ENCODE data around the gene DIS3L.
"Not testable (repeated sequence)": the region's sequence is repeated elsewhere in the genome, so short reads cannot be mapped to it uniquely, and the experiment has no call there.

Gene DIS3L

GRCh38 chr15:66293419-66294156 is at the start of gene DIS3L:
Gene DIS3L (plus strand): TSS chr15:66293568. CDS start chr15:66293597, 29 bp downstream.
- DNase-seq (ENCODE audit: low read depth in 2 of 3, low spot score in 1 of 3) = peak; percentile 31 to 46 (median 32)

- DNase-seq (ENCODE audit: low read depth in 2 of 3, low spot score in 1 of 3) = not testable (repeated sequence)
These were observed 47.5 kb upstream of the DIS3L start for GRCh38 chr15:66245832-66246231.

- DNase-seq (ENCODE audit: low read depth in 2 of 3, low spot score in 1 of 3) = no peak
These were observed 46.4 kb upstream of the DIS3L start for GRCh38 chr15:66246937-66247336.

GRCh38 chr15:66249605-66250174 is 43.7 kb upstream of the DIS3L start:
- no peak for DNase-seq (ENCODE audit: low read depth in 2 of 3, low spot score in 1 of 3)

GRCh38 chr15:66251065-66251789 is 42.1 kb upstream of the DIS3L start:
- DNase-seq (ENCODE audit: low read depth in 2 of 3, low spot score in 1 of 3) = no peak

GRCh38 chr15:66251790-66252684 is 41.3 kb upstream of the DIS3L start:
- peak; percentile 13 to 42 (median 28) for DNase-seq (ENCODE audit: low read depth in 2 of 3, low spot score in 1 of 3)

- peak in 1 of 3 donors; percentile 12 for DNase-seq (ENCODE audit: low read depth in 2 of 3, low spot score in 1 of 3)
These were observed 40.5 kb upstream of the DIS3L start for GRCh38 chr15:66252685-66253417.

GRCh38 chr15:66253418-66254088 is 39.8 kb upstream of the DIS3L start, which contains the start of gene MEGF11:
Gene MEGF11 (minus strand): TSS chr15:66253750. CDS start chr15:66128403, 125,347 bp downstream.
- no peak for DNase-seq (ENCODE audit: low read depth in 2 of 3, low spot score in 1 of 3)

- no peak for DNase-seq (ENCODE audit: low read depth in 2 of 3, low spot score in 1 of 3)
These were observed 39.0 kb upstream of the DIS3L start for GRCh38 chr15:66254089-66254950.

GRCh38 chr15:66254951-66255676 is 38.3 kb upstream of the DIS3L start:
- DNase-seq (ENCODE audit: low read depth in 2 of 3, low spot score in 1 of 3) = no peak

GRCh38 chr15:66256692-66257091 is 36.7 kb upstream of the DIS3L start:
- DNase-seq (ENCODE audit: low read depth in 2 of 3, low spot score in 1 of 3) = no peak

- no peak for DNase-seq (ENCODE audit: low read depth in 2 of 3, low spot score in 1 of 3)
These were observed 32.3 kb upstream of the DIS3L start for GRCh38 chr15:66261056-66261455.

- DNase-seq (ENCODE audit: low read depth in 2 of 3, low spot score in 1 of 3) = not testable (repeated sequence)
These were observed 30.5 kb upstream of the DIS3L start for GRCh38 chr15:66262837-66263236.

GRCh38 chr15:66264859-66265513 is 28.4 kb upstream of the DIS3L start:
- no peak for DNase-seq (ENCODE audit: low read depth in 2 of 3, low spot score in 1 of 3)

GRCh38 chr15:66269326-66270090 is 23.9 kb upstream of the DIS3L start:
- DNase-seq (ENCODE audit: low read depth in 2 of 3, low spot score in 1 of 3) = no peak

GRCh38 chr15:66270932-66271331 is 22.4 kb upstream of the DIS3L start:
- no peak for DNase-seq (ENCODE audit: low read depth in 2 of 3, low spot score in 1 of 3)

- DNase-seq (ENCODE audit: low read depth in 2 of 3, low spot score in 1 of 3) = no peak
These were observed 18.0 kb upstream of the DIS3L start for GRCh38 chr15:66275352-66275751.

Measured in stimulated activated CD4-positive, alpha-beta T cell treated with anti-CD3 and anti-CD28 coated beads, Interleukin-12 subunit alpha, Interleukin-12 subunit beta, amount 100 ng/mL, for 48 hours (primary cell).